ENCODE data around the gene ANKRD33.
A peak's percentile ranks its signal among the peaks of the same experiment; 100 is the strongest.

Gene ANKRD33

GRCh38 chr12:51896236-51896635 lies 8.3 kb downstream of the ANKRD33 start:
- TF ChIP-seq GATA2 (IDR thresholded peaks at IDR 0.05; ENCODE audit: low read depth, low read length) (no peak), GATA3 (IDR thresholded peaks at IDR 0.05; ENCODE audit: low read depth, low read length) (no peak)

- TF ChIP-seq GATA3 (IDR thresholded peaks at IDR 0.05; ENCODE audit: low read depth, low read length) = no peak
- no peak for TF ChIP-seq GATA2 (IDR thresholded peaks at IDR 0.05; ENCODE audit: low read depth, low read length)
Measured at GRCh38 chr12:51897181-51897580, 9.3 kb downstream of the ANKRD33 start.

GRCh38 chr12:51898506-51898905 lies 10.6 kb downstream of the ANKRD33 start:
- TF ChIP-seq GATA2 (IDR thresholded peaks at IDR 0.05; ENCODE audit: low read depth, low read length) (no peak), GATA3 (IDR thresholded peaks at IDR 0.05; ENCODE audit: low read depth, low read length) (no peak)

- no peak for TF ChIP-seq GATA2 (IDR thresholded peaks at IDR 0.05; ENCODE audit: low read depth, low read length)
Measured at GRCh38 chr12:51898937-51899336, 11.0 kb downstream of the ANKRD33 start.

GRCh38 chr12:51900323-51900889 lies 12.5 kb downstream of the ANKRD33 start:
- TF ChIP-seq GATA3 (IDR thresholded peaks at IDR 0.05; ENCODE audit: low read depth, low read length) = no peak
- TF ChIP-seq GATA2 (IDR thresholded peaks at IDR 0.05; ENCODE audit: low read depth, low read length) = no peak

- no peak for TF ChIP-seq GATA2 (IDR thresholded peaks at IDR 0.05; ENCODE audit: low read depth, low read length)
- TF ChIP-seq GATA3 (IDR thresholded peaks at IDR 0.05; ENCODE audit: low read depth, low read length) = no peak
Measured at GRCh38 chr12:51901121-51901817, 13.4 kb downstream of the ANKRD33 start.

- no peak for TF ChIP-seq GATA2 (IDR thresholded peaks at IDR 0.05; ENCODE audit: low read depth, low read length)
- no peak for TF ChIP-seq GATA3 (IDR thresholded peaks at IDR 0.05; ENCODE audit: low read depth, low read length)
Measured at GRCh38 chr12:51901881-51902280, 14.0 kb downstream of the ANKRD33 start.

GRCh38 chr12:51904951-51905470 lies 17.1 kb downstream of the ANKRD33 start:
- peak; percentile 31; the same call in 1 of the 2 replicates for TF ChIP-seq GATA2 (IDR thresholded peaks at IDR 0.05; ENCODE audit: low read depth, low read length)
- TF ChIP-seq GATA3 (IDR thresholded peaks at IDR 0.05; ENCODE audit: low read depth, low read length) = no peak

- TF ChIP-seq GATA3 (IDR thresholded peaks at IDR 0.05; ENCODE audit: low read depth, low read length) = no peak
- TF ChIP-seq GATA2 (IDR thresholded peaks at IDR 0.05; ENCODE audit: low read depth, low read length) = peak; percentile 64
Measured at GRCh38 chr12:51905471-51906429, 17.8 kb downstream of the ANKRD33 start.

- TF ChIP-seq GATA3 (IDR thresholded peaks at IDR 0.05; ENCODE audit: low read depth, low read length) (no peak), GATA2 (IDR thresholded peaks at IDR 0.05; ENCODE audit: low read depth, low read length) (no peak)
Measured at GRCh38 chr12:51906430-51907082, 18.7 kb downstream of the ANKRD33 start.

- no peak for TF ChIP-seq GATA3 (IDR thresholded peaks at IDR 0.05; ENCODE audit: low read depth, low read length)
- TF ChIP-seq GATA2 (IDR thresholded peaks at IDR 0.05; ENCODE audit: low read depth, low read length) = no peak
Measured at GRCh38 chr12:51907083-51907855, 19.4 kb downstream of the ANKRD33 start, which contains the start of gene ACVRL1. TSS of gene ACVRL1 (plus strand) at chr12:51907504. CDS start at chr12:51912475, 4,971 bp downstream.

- no peak for TF ChIP-seq GATA3 (IDR thresholded peaks at IDR 0.05; ENCODE audit: low read depth, low read length)
- no peak for TF ChIP-seq GATA2 (IDR thresholded peaks at IDR 0.05; ENCODE audit: low read depth, low read length)
Measured at GRCh38 chr12:51907856-51908425, 20.0 kb downstream of the ANKRD33 start.
